Left forelimb (tissue), 1 donor: Measurements from ENCODE around the gene MRPL23.
"Not testable (repeated sequence)": the region's sequence is repeated elsewhere in the genome, so short reads cannot be mapped to it uniquely, and the experiment has no call there.

Experiments used
- DNase-seq: peaks from one replicate; pipeline ENCODE4 v3.0.0-alpha.2; 2018; ENCODE audit warnings: low spot score

MRPL23 gene

GRCh38 chr11:1934335-1935155 lies 12.6 kb upstream of the MRPL23 start:
- no peak for DNase-seq

DNA sequence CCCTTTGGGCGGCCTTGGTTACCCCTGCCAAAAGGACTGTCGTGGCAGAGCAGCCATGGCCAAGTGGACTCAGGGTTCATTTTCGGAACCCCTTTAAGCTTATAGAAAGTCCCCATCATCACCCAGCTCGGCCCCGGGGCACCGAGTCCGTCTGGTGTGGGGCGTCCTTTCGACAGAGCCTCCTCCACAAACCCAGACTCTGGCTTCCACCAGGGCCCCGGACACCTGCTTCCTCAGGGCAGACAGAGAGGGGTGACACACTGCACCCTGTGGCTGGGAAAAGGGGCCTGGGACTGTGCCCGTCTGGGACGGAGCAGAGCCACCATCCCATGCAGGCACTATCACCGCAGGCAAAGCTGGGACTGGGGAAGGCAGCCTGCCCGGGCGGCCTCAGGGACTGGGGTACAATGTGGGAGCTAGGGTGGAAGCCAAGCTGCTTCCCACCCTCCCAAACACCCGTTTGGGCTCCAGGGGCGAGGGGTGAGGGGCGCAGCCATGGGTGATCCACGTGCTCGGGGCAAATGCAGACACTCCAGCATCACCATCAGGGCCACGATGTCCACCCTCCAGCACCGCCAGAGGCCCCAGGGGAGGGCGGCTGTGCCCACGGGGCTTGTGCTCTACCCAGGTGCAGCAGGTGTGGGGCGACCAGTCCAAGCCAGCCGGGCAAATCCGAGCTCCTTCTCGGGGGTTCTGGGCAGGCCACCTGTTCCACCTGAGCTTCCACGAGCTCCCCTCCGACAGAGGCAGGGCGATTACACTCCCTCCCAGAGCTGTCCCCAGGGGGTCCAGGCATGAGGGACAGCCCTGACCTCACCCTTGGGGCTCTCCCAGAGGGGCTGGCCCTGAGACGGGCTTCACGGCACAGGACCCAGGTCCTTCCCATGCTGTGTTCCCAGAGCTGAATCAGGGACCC lies 11.7 kb upstream of the MRPL23 start:
- no peak for DNase-seq

- no peak for DNase-seq
These were observed 10.9 kb upstream of the MRPL23 start for GRCh38 chr11:1936072-1936780.

DNA sequence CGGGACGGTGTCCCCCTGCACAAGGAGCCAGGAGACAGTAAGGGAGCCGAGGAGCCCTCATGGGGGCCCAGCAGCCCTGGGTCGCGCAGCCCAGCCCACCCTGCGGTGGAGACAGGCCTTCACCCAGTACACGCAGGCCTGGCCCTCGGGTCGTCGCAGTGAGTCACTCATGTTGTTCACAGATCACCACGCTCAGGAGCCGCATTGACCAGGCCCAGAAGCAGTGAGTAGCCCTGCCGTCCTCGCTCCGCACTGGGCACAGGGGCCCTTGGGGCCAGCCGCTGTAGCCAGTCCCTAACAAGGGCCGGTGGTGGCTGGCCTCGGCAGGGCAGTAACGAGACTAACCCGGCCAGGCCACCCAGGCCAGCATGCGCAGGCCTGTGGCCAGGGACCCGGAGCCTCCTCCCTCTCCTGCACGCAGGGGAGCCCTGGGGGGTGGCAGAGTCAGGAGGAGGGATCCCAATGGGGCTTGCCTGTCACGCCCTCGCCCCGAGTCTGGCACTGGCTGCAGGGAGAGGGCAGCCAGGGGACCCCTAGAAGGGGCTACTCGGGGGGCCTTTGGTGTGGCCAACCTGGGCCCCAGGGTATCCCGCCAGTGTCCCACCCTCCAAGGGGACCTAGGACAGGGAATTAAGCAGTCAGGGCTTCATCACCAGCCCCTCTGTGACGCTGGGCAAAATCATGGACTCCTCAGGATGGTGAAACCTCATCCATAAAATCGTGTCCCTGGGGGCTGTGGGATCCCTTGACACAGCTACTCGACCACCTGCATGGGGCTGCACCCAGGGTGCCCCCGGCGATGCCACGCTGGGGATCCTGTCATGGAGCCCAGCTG lies 10.1 kb upstream of the MRPL23 start:
- no peak for DNase-seq

- DNase-seq: no peak
These were observed 9.4 kb upstream of the MRPL23 start for GRCh38 chr11:1937616-1938342.

DNA sequence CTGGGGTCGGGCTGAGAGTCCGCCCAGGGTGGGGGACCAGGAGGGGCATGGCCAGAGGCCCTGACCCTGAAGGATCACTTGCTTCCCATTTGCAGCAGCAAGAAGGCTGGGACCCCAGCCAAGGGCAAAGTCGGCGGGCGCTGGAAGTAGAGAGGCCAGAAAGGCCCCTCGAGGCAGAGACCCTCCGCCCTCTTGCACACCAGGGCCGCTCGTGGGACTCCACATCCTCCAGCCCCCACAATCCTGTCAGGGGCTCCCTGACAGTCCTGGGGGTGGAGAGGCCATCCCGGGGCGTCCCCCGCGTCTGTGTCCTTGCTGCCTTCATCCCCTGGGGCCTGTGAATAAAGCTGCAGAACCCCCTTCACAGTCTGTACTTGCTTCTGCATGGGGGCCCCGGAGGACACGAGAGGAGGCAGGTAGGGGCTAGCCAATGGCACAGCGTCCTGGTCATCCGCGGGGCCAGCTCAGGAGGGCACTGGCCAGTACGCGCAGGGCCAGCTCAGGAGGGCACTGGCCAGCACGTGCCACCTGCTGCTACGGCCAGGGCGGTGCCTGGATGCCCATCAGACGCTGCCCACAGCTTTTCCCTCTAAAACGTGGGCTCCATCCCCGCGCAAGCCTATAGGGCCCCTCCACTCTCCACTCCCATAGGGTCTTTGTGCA lies 8.7 kb upstream of the MRPL23 start:
- DNase-seq: no peak

DNA sequence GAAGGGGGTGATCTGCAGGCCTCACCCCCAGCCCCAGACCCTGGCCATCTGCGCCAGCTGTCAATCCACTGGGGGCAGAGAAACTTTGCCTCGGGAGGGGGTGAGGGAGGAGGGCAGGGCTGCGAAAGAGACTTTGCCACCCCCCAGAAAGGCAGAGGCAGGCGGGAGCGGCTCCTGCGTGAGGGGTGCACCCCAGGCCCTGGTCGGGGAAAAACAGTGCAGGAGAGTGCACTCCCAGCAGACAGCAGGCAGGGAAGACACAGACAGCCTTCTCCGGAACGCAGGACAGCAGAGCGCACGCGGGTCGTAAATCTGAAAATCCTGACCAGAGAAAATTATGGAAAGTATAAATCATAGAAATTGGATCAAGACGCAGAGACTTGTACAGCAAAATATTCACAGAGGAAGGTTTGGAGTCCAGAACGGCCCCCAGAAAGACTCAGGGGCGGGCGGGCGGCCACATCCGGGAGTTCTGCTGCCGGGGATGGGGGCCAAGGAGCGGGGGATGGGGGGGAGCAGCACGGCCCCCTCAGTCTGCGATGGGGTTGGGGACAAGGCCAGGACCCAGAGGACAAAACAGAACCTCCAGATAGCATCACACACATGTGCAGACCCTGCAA lies 8.0 kb upstream of the MRPL23 start:
- peak; percentile 90 for DNase-seq

DNA sequence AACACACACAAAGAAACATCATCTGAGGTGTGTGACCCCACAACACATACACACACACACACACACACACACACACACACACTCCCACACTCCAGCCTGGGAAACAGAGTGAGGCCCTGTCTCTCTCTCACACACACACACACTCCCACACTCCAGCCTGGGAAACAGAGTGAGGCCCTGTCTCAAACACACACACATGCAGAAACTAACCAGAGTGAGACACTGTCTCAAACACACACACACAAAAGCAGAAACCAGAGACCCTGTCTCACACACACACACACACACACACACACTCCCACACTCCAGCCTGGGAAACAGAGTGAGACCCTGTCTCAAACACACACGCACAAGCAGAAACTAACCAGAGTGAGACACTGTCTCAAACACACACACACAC lies 7.3 kb upstream of the MRPL23 start:
- DNase-seq: not testable (repeated sequence)

DNA sequence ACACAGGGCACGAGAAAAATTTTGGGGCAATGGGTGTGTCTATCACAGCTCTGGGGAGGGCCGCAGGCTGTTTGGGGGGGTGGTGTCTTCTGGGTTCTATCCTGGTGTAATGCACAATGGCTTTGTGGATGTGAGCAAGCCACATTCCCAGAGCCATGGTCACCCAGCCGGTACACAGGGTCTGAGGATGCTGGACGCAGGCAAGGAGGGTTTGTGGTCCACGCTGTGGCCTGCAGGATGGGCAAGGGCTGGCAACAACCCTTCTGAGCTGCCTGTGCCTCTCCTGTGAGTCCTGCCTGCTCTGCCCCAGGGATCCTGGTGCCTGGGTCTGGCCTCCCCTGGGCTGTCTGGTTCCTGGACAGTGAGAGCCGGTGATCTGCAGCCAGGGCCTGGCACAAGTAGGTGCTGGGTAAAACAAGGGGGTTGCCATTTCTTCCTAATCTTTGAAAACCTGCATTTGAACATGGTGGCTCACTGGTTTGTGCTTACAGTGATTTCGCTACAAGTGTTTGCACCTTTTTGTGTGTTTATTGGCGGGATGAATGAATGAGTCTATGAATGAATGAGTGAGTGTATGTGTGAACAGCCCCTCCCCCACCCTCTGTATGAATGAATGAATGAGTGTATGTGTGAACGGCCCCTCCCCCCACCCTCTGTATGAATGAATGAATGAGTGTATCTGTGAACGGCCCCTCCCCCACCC lies 4.4 kb upstream of the MRPL23 start:
- DNase-seq: no peak

- no peak for DNase-seq
These were observed 3.6 kb upstream of the MRPL23 start for GRCh38 chr11:1943576-1943975.

DNA sequence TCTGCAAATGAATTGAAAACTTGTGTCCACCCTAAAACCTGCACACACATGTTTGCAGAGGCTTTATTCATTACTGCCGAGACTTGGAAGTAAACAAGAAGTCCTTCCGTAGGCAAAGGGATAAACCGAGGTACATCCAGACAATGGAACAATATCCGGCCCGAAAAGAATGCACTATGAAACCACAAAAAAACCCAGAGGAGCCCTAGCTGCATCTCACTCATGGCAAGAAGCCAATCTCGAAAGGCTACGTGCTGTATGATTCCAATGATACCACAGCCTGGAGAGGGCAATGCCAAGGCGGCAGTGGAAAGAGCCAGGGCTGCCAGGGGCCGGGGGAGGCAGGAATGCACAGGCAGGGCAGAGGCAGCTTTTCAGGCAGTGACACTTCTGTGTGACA lies 3.2 kb upstream of the MRPL23 start:
- no peak for DNase-seq

GRCh38 chr11:1947592-1948237 lies 583 bp downstream of the MRPL23 start:
- DNase-seq: no peak

GRCh38 chr11:1948389-1948788 lies 1.3 kb downstream of the MRPL23 start:
- DNase-seq: no peak

GRCh38 chr11:1949302-1949701 lies 2.2 kb downstream of the MRPL23 start:
- no peak for DNase-seq

DNA sequence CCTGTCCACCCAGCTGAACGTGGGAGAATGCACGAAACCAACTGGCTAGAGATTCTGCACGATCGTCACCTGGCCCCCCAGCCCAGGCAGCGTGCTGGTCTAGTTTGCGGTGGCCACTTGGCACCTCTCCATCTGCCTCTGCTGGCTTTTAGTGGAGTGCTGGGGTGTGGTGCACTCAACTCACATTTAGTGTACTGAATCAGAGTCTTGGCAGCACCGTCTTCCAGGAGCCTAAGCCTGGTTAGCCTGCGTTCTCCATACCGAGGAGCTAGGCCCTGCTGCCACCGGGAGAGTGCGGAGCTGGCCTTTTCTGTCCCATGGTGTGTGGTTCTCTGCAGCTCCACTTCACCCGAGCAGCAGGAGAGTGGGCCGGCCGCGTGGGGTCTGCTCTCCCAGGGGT lies 2.8 kb downstream of the MRPL23 start:
- DNase-seq: no peak

DNA sequence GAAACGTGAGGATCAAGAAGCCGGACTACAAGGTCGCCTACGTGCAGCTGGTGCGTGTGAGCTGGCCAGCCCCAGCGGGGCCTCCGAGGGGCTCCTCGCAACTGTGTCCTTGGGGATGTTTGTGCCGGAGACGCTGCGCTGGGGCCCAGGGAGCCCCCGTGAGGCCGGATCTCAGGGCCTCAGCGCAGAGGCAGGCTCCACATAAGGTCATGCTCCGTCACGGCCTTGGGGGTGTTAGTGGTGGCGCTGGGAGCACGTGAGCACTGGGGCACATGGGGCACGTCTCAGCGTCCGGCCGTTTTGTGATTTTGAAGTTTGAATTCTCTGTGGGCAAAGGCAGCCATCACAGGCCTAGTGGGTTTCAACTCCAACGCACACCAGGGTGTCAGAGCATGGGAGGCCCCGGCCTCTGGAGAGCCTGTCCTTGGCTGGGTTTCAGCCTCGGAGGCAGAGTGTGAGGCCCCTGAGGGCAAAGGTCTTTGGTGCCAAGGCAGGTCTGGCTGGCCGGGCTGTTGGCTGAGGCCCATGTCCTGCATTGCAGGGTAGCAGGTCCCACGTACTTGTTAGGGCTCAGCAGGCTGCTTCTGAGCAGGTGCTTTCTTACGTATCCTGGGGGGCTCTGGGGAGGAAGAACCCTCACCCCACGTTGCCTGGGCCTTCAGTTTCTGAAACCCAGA lies 5.8 kb downstream of the MRPL23 start:
- no peak for DNase-seq

GRCh38 chr11:1953489-1954266 lies 6.5 kb downstream of the MRPL23 start:
- DNase-seq: no peak
